ENCODE results near the gene TTPAL. TPM values are rescaled to one million over a fixed set of nuclear protein-coding genes. Genes with fewer than 3 reads are reported as not detected.

Gene TTPAL
- total and polyA plus RNA-seq, 9 of the 15 experiments (the other 6 are each of a cell fraction or from before 2014, with no cell fraction given): 1.1 to 7.0 (median 2.6) TPM

GRCh38 chr20:44475694-44476560, at the start of gene TTPAL (continued):
- TF ChIP-seq, protein P1, sequence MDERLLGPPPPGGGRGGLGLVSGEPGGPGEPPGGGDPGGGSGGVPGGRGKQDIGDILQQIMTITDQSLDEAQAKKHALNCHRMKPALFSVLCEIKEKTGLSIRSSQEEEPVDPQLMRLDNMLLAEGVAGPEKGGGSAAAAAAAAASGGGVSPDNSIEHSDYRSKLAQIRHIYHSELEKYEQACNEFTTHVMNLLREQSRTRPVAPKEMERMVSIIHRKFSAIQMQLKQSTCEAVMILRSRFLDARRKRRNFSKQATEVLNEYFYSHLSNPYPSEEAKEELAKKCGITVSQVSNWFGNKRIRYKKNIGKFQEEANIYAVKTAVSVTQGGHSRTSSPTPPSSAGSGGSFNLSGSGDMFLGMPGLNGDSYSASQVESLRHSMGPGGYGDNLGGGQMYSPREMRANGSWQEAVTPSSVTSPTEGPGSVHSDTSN (CRISPR knock-in tag; IDR thresholded peaks at IDR 0.05; ENCODE audit: low read depth): no peak
- TF ChIP-seq, protein P1 (tag; conservative IDR thresholded peaks at IDR 0.05; ENCODE audit: low read depth): no peak
- TF ChIP-seq ZNF444 (CRISPR knock-in tag; IDR thresholded peaks at IDR 0.05) (no peak), ZNF174 (CRISPR knock-in tag; IDR thresholded peaks at IDR 0.05) (no peak), RNF2 (IDR thresholded peaks at IDR 0.05) (0 out of 2 replicates have a peak, but pooled peaks have one; percentile 44), ZNF57 (CRISPR knock-in tag; IDR thresholded peaks at IDR 0.05) (no peak), HDAC2 (IDR thresholded peaks at IDR 0.05) (peak; percentile 70), CBX5 (IDR thresholded peaks at IDR 0.05; ENCODE audit: borderline replicate concordance, low read depth) (no peak), FOXM1 (IDR thresholded peaks at IDR 0.05; ENCODE audit: low read depth) (no peak), FOXM1 (CRISPR knock-in tag; IDR thresholded peaks at IDR 0.05; ENCODE audit: low read depth) (no peak), PHB (CRISPR knock-in tag; IDR thresholded peaks at IDR 0.05) (no peak), HDAC1 (IDR thresholded peaks at IDR 0.05) (0 out of 4 replicates have a peak, but pooled peaks of 1 of the 2 experiments have one; percentile 61), EP300 (IDR thresholded peaks at IDR 0.05; ENCODE audit: low read length) (no peak), ZNF76 (CRISPR knock-in tag; IDR thresholded peaks at IDR 0.05; ENCODE audit: borderline replicate concordance) (no peak), KDM5B (IDR thresholded peaks at IDR 0.05; ENCODE audit: insufficient replicate concordance, low read depth, low read length) (peak; percentile 98), MTA2 (IDR thresholded peaks at IDR 0.05; ENCODE audit: low read depth) (peak; percentile 36; the same call in 1 of the 2 replicates), NCOA2 (IDR thresholded peaks at IDR 0.05; ENCODE audit: partially characterized antibody in 2 of 2) (no peak), CBX8 (IDR thresholded peaks at IDR 0.05; ENCODE audit: borderline replicate concordance, extremely low read depth, low read depth, low read length, poor library complexity, severe bottlenecking) (no peak), ZNF316 (IDR thresholded peaks at IDR 0.05) (no peak), RCOR1 (IDR thresholded peaks at IDR 0.05; ENCODE audit: borderline replicate concordance in 1 of 2, low read depth in 2 of 2, low read length in 2 of 2) (peak in 1 of 2 experiments; percentile 36; a peak in 2 of 4 replicates), ZBTB1 (CRISPR knock-in tag; IDR thresholded peaks at IDR 0.05; ENCODE audit: borderline replicate concordance, low read depth) (no peak), FOS (IDR thresholded peaks at IDR 0.05; ENCODE audit: extremely low read depth, insufficient read length) (no peak), RBM25 (IDR thresholded peaks at IDR 0.05; ENCODE audit: low read depth, low read length, severe bottlenecking) (no peak), FOXJ2 (tag; IDR thresholded peaks at IDR 0.05) (no peak), TCF15 (CRISPR knock-in tag; IDR thresholded peaks at IDR 0.05) (no peak), ZBTB2 (IDR thresholded peaks at IDR 0.05) (no peak)

All from K562 (cell line).